ENCODE data around the gene FOSL2.

The FOSL2 gene

GRCh38 chr2:28395334-28396061 is 2.8 kb downstream of the FOSL2 start:
- no peak for DNase-seq (ENCODE audit: low spot score)

- no peak for DNase-seq (ENCODE audit: low spot score)
Measured at GRCh38 chr2:28397043-28397381, 4.4 kb downstream of the FOSL2 start.

- no peak for DNase-seq (ENCODE audit: low spot score)
Measured at GRCh38 chr2:28398101-28398834, 5.6 kb downstream of the FOSL2 start.

GRCh38 chr2:28399289-28399688 is 6.6 kb downstream of the FOSL2 start:
- no peak for DNase-seq (ENCODE audit: low spot score)

GRCh38 chr2:28399956-28400355 is 7.3 kb downstream of the FOSL2 start:
- no peak for DNase-seq (ENCODE audit: low spot score)

GRCh38 chr2:28400419-28400818 is 7.8 kb downstream of the FOSL2 start:
- no peak for DNase-seq (ENCODE audit: low spot score)

- no peak for DNase-seq (ENCODE audit: low spot score)
Measured at GRCh38 chr2:28400921-28401320, 8.3 kb downstream of the FOSL2 start.

GRCh38 chr2:28401411-28401810 is 8.8 kb downstream of the FOSL2 start:
- DNase-seq (ENCODE audit: low spot score): no peak

GRCh38 chr2:28401948-28402550 is 9.4 kb downstream of the FOSL2 start:
- DNase-seq (ENCODE audit: low spot score): no peak

- no peak for DNase-seq (ENCODE audit: low spot score)
Measured at GRCh38 chr2:28403370-28403956, 10.8 kb downstream of the FOSL2 start.

GRCh38 chr2:28404086-28404485 is 11.4 kb downstream of the FOSL2 start:
- no peak for DNase-seq (ENCODE audit: low spot score)

- DNase-seq (ENCODE audit: low spot score): no peak
Measured at GRCh38 chr2:28405537-28405936, 12.9 kb downstream of the FOSL2 start.

- DNase-seq (ENCODE audit: low spot score): no peak
Measured at GRCh38 chr2:28406276-28407096, 13.8 kb downstream of the FOSL2 start.

GRCh38 chr2:28407131-28407975 is 14.7 kb downstream of the FOSL2 start:
- DNase-seq (ENCODE audit: low spot score): no peak

- no peak for DNase-seq (ENCODE audit: low spot score)
Measured at GRCh38 chr2:28407976-28408690, 15.5 kb downstream of the FOSL2 start.

- DNase-seq (ENCODE audit: low spot score): no peak
Measured at GRCh38 chr2:28408764-28409599, 16.3 kb downstream of the FOSL2 start.

- no peak for DNase-seq (ENCODE audit: low spot score)
Measured at GRCh38 chr2:28411166-28411755, 18.6 kb downstream of the FOSL2 start.

- no peak for DNase-seq (ENCODE audit: low spot score)
Measured at GRCh38 chr2:28411956-28412609, 19.4 kb downstream of the FOSL2 start.

All from hematopoietic multipotent progenitor cell treated with erythropoietin and hydrocortisone succinate and interleukin-3 and kit ligand, for 15 days (in vitro differentiated cells).